ENCODE data around the gene KRTDAP.
"Not testable (repeated sequence)": the region's sequence is repeated elsewhere in the genome, so short reads cannot be mapped to it uniquely, and the experiment has no call there.

KRTDAP gene

GRCh38 chr19:35483089-35483488 is 7.2 kb downstream of the KRTDAP start:
- DNase-seq, result no peak

- DNase-seq, result no peak
Measured at GRCh38 chr19:35478794-35479677, 11.2 kb downstream of the KRTDAP start.

- no peak for DNase-seq
Measured at GRCh38 chr19:35476149-35476548, 14.1 kb downstream of the KRTDAP start.

GRCh38 chr19:35474594-35474993 is 15.7 kb downstream of the KRTDAP start:
- not testable (repeated sequence) for DNase-seq

- DNase-seq, result no peak
Measured at GRCh38 chr19:35474104-35474503, 16.2 kb downstream of the KRTDAP start.

GRCh38 chr19:35471946-35472345 is 18.3 kb downstream of the KRTDAP start:
- DNase-seq, result no peak

- DNase-seq, result not testable (repeated sequence)
Measured at GRCh38 chr19:35471075-35471474, 19.2 kb downstream of the KRTDAP start.

- DNase-seq, result no peak
Measured at GRCh38 chr19:35470128-35470527, 20.1 kb downstream of the KRTDAP start.

- DNase-seq, result peak in 2 of 4 experiments; percentile 25 to 26
Measured at GRCh38 chr19:35468637-35469036, 21.6 kb downstream of the KRTDAP start.

- DNase-seq, result no peak
Measured at GRCh38 chr19:35466259-35466658, 24.0 kb downstream of the KRTDAP start.

GRCh38 chr19:35462956-35463355 is 27.3 kb downstream of the KRTDAP start:
- DNase-seq, result not testable (repeated sequence)

- no peak for DNase-seq
Measured at GRCh38 chr19:35462476-35462953, 27.7 kb downstream of the KRTDAP start.

- DNase-seq, result not testable (repeated sequence)
Measured at GRCh38 chr19:35461788-35462187, 28.5 kb downstream of the KRTDAP start.

- DNase-seq, result no peak
Measured at GRCh38 chr19:35461060-35461459, 29.2 kb downstream of the KRTDAP start.

- no peak for DNase-seq
Measured at GRCh38 chr19:35460608-35461007, 29.7 kb downstream of the KRTDAP start.

- no peak for DNase-seq
Measured at GRCh38 chr19:35459414-35460082, 30.7 kb downstream of the KRTDAP start.

- DNase-seq, result no peak
Measured at GRCh38 chr19:35458731-35459391, 31.4 kb downstream of the KRTDAP start.

- DNase-seq, result no peak
Measured at GRCh38 chr19:35458192-35458591, 32.1 kb downstream of the KRTDAP start.

- DNase-seq, result no peak
Measured at GRCh38 chr19:35457173-35457572, 33.1 kb downstream of the KRTDAP start.

- DNase-seq, result no peak
Measured at GRCh38 chr19:35455616-35456201, 34.6 kb downstream of the KRTDAP start.

- no peak for DNase-seq
Measured at GRCh38 chr19:35454663-35455062, 35.6 kb downstream of the KRTDAP start.

- DNase-seq, result no peak
Measured at GRCh38 chr19:35451338-35452096, 38.7 kb downstream of the KRTDAP start.

Measured in activated CD4-positive, CD25-positive, alpha-beta regulatory T cell (primary cell).